Skeletal muscle tissue (tissue), 4 donors: ENCODE measurements around the gene SLC47A1. TPM values are rescaled to one million over a fixed set of nuclear protein-coding genes. Genes with fewer than 3 reads are reported as not detected.
"Not testable (repeated sequence)": the region's sequence is repeated elsewhere in the genome, so short reads cannot be mapped to it uniquely, and the experiment has no call there.

ENCODE experiments used
- H3K27ac ChIP-seq: one replicate; pipeline ENCODE4 v1.7.0; 2013; ENCODE audit warnings: mild to moderate bottlenecking, low read depth, low read length, inconsistent platforms
- H3K27me3 ChIP-seq, 3 donors: one replicate each; pipeline ENCODE4 v1.7.0; 2013; ENCODE audit warnings: low read length in 3 of 3; ENCODE audit not compliant: control insufficient read depth in 3 of 3, insufficient read depth in 3 of 3
- H3K36me3 ChIP-seq, 3 donors: one replicate each; pipeline ENCODE4 v1.7.0; 2013; ENCODE audit warnings: low read length in 3 of 3; ENCODE audit not compliant: control insufficient read depth in 3 of 3, insufficient read depth in 3 of 3
- H3K4me1 ChIP-seq, 3 donors: one replicate each; pipeline ENCODE4 v1.7.0; 2013; ENCODE audit warnings: low read length in 3 of 3, mild to moderate bottlenecking in 3 of 3; ENCODE audit not compliant: control insufficient read depth in 3 of 3, insufficient read depth in 3 of 3
- H3K4me3 ChIP-seq, 3 donors: one replicate each; pipeline ENCODE4 v1.7.0; 2013; ENCODE audit warnings: low read length in 3 of 3
- H3K9ac ChIP-seq, 3 donors: one replicate each; pipeline ENCODE4 v1.7.0; 2013; ENCODE audit warnings: low read length in 3 of 3, mild to moderate bottlenecking in 3 of 3, moderate library complexity in 2 of 3, low read depth in 1 of 3
- H3K9me3 ChIP-seq, 3 donors: one replicate each; pipeline ENCODE4 v1.7.0; 2013; ENCODE audit warnings: low read length in 3 of 3; ENCODE audit not compliant: control insufficient read depth in 3 of 3
- total RNA-seq: library from RNA; depleted of rRNA; stranded (reverse); fragments of >200 nt; gene quantifications from one replicate; pipeline ENCODE4 v1.2.3, GENCODE V29; 2014
- donor health status: Osteomylitis.

Gene SLC47A1
- total RNA-seq, 1 donor from 2014 or later, result 0.52 TPM

DNA sequence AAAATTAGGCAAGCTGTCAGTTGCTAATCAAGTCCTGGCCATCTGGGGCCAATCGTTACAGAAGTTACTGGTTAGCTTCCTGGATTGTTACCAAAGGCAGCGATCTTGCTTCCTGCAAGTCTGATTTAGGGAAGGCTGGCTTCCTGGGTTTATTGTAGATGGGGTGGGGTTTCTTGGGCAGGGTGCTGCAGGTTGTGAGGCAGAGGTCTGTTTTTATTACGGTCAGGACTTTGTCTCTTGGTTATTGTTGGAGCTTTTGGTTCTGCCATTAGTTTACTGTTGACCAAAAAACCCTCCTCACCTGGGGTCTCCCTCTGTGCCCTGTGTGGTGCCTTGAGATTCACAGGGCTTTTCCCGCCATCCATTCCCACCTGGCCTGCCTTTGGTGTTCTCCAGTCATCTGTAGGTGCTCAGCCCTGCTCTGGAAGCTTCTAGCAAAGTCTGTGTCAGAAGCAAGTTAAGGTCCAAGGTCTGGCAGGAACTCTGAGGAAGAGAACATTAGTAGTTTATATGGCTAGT is 36.9 kb downstream of the SLC47A1 start:
- H3K4me3 ChIP-seq, result no peak overlapping the region
- H3K27ac ChIP-seq, result no peak overlapping the region
- no peak overlapping the region for H3K9ac ChIP-seq
- H3K36me3 ChIP-seq, result peaks cover 0 to 11% (median 0%) of the 10 kb centered on the region in 3 donors
- H3K4me1 ChIP-seq, result no peaks in the 10 kb centered on the region
- no peaks in the 10 kb centered on the region for H3K27me3 ChIP-seq
- no peaks in the 10 kb centered on the region for H3K9me3 ChIP-seq

DNA sequence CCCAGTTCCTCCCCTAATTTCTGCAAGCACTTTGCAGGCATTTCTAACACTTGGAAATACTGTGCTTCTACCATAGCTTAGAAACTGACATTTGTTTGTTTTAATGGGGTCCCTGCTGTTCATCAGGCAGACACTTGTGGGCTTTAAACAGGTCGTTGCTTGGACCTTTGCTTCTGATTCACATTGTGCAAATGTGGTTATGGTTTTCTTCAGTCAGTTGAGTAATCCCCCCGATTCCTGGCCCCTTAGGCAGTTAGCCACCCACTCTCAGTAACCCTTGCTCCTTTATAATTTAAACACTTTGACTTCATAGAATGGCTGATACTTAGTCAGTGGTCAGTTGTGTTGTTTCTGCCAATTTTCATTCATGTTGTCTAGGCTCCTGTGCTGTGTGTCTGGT is 39.4 kb downstream of the SLC47A1 start:
- Histone ChIP-seq H3K4me3 (no peak overlapping the region), H3K4me1 (no peaks in the 10 kb centered on the region)

DNA sequence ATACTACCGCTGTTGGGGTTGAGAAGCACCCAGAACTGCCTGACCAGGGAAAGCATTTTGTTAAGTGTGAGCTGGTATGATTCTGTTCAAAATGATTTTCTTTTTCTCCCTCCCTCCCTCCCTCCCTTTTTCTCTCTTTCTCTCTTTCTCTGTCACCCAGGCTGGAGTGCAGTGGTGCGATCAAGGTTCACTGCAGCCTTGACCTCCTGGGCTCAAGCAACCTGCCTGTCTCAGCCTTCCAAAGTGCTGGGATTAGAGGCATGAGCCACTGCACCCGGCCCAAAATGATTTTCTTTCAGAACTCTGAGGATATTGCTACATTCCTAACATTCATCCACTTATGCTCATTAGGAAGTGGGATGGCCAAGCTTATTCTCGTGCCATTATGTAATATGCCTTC is 41.3 kb downstream of the SLC47A1 start:
- Histone ChIP-seq H3K27me3 (peaks cover 0 to 2% (median under 1%) of the 10 kb centered on the region in 3 donors), H3K4me3 (no peak overlapping the region), H3K4me1 (peaks cover 0 to under 1% (median 0%) of the 10 kb centered on the region in 3 donors), H3K36me3 (no peaks in the 10 kb centered on the region), H3K9ac (no peak overlapping the region), H3K9me3 (no peaks in the 10 kb centered on the region), H3K27ac (no peak overlapping the region)

More for the DNA sequence above, 39.4 kb downstream of the SLC47A1 start:
- H3K9ac ChIP-seq, result no peak overlapping the region
- no peaks in the 10 kb centered on the region for H3K9me3 ChIP-seq
- no peaks in the 10 kb centered on the region for H3K36me3 ChIP-seq
- no peaks in the 10 kb centered on the region for H3K27me3 ChIP-seq
- no peak overlapping the region for H3K27ac ChIP-seq

DNA sequence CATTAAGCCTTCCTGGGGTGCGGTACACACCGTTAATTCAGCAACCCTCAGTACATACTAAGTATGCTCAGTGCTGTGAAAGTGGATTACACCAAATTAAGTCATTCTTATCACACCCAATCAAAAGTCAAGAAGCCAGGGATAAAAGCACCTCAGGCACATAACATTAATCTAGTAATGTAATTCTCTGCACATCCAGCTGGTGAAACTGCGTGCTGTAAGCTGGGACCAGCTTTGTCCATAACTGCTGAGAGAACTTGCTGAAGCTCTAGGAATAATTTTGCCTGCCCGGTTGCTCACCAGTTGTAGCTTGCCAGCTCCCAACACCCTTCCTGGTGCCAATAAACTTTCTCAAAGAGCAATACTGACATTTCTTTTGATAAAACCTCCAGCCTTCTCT is 44.9 kb downstream of the SLC47A1 start:
- Histone ChIP-seq H3K27ac (no peak overlapping the region), H3K4me1 (peaks cover 0 to 4% (median 3%) of the 10 kb centered on the region in 3 donors), H3K36me3 (no peaks in the 10 kb centered on the region), H3K4me3 (no peak overlapping the region), H3K27me3 (peaks cover 7 to 14% (median 10%) of the 10 kb centered on the region in 3 donors), H3K9ac (no peak overlapping the region), H3K9me3 (no peaks in the 10 kb centered on the region)

DNA sequence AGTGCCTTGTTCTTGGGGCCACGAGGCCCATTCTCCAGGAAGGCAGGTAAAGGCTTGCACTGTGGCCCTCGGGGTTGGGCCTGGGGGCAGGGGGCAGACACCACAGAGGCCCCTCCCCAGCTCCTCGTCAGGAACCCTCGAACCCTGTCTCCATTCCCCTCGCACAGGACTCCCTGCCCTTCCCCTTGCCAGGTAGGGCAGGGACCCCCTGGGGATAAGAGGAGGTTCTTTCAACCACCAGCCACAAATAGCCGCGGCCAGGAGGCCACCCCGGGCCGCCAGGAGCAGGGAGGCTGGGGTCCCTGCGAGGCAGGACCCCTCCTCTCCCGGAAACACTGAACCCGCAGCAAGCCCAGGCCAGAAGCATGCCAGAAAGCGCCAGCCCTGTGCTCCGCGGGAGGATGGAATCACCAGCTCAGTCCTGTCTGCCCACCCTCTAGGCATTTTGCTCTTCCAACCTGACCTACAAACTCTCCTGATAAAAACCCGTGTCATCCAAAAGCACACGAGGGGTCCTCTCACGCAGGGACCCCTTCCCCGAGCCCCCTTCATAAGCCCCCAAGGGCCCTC is 45.6 kb downstream of the SLC47A1 start:
- Histone ChIP-seq H3K36me3 (no peaks in the 10 kb centered on the region), H3K27ac (no peak overlapping the region), H3K9ac (no peak overlapping the region), H3K9me3 (no peaks in the 10 kb centered on the region), H3K27me3 (peaks cover 7 to 14% (median 10%) of the 10 kb centered on the region in 3 donors), H3K4me1 (peaks cover 0 to 4% (median 3%) of the 10 kb centered on the region in 3 donors), H3K4me3 (no peak overlapping the region)

DNA sequence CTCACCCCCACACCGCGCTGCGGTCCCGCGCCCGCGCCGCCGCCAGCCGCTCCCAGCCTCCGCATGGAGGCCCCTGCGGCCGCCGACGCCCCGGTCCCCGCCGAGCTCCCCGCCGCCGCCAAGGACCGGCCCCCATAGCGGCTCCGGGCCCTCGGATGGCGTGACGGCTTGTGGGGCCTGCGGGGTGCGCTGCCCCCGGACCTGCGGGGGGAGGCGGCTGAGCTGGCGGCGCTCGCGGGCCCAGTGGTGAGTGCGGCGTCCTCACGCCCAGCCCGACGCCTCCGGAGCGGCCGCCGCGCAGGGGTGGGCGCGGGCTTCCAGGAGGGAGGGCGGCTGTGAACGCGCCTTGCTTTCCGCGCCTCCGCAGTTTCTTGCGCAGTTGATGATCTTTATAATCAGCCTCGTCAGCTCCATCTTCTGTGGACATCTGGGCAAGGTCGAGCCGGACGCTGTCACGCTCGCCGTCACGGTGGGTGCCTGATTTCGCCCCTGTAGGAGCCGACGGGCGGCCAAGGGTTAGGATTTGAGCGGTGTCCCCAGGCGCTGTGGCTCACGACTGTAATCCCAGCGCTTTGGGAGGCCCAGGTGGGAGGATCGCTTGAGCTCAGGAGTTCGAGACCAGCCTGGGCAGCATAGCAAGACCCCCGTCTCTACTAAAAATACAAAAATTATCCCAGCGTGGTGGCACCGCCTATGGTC is 46.4 kb downstream of the SLC47A1 start:
- Histone ChIP-seq H3K4me1 (peaks cover 0 to 4% (median 3%) of the 10 kb centered on the region in 3 donors), H3K36me3 (no peaks in the 10 kb centered on the region), H3K9ac (peak overlapping the region in 2 of 3 donors; percentile 43 to 66), H3K27me3 (peaks cover 7 to 14% (median 10%) of the 10 kb centered on the region in 3 donors), H3K4me3 (peak overlapping the region; percentile 65 to 72 (median 69)), H3K9me3 (no peaks in the 10 kb centered on the region), H3K27ac (no peak overlapping the region)

DNA sequence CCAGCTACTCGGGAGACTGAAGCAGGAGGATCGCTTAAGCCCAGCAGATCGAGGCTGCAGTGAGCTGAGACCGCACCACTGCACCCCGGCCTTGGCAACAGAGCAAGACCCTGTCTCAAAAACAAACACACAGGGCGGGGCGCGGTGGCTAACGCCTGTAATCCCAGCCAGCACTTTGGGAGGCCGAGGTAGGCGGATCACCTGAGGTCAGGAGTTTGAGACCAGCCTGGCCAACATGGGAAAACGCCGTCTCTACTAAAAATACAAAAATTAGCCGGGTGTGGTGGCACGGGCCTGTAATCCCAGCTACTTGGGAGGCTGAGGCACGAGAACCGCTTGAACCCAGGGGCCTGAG is 46.9 kb downstream of the SLC47A1 start:
- not testable (repeated sequence) for H3K36me3 ChIP-seq, H3K4me1 ChIP-seq, H3K9me3 ChIP-seq, H3K27ac ChIP-seq
- peak overlapping the region in 2 of 3 donors; percentile 69 to 72 for H3K4me3 ChIP-seq
- peaks cover 7 to 14% (median 10%) of the 10 kb centered on the region in 3 donors for H3K27me3 ChIP-seq
- peak overlapping the region in 1 of 3 donors; percentile 66 for H3K9ac ChIP-seq

DNA sequence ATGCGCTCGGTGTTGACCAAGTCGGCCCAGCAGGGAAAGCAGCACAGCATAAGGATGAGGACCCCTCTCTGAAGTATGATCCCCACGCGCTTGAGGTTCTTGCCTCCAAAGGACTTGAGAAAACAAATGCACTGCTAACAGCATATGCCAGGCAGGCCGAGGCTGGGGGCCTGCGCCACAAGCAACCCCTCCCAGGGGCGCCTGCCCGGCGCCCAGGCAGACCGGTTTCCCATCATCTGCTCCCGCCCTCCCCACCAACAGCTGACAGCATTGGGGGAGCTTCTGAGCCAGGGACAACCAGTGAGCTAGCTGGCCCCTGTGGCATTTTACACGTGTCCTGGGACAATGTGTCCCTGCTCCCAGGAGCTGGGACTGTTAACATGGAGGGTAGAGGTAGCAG is 48.5 kb downstream of the SLC47A1 start:
- H3K9ac ChIP-seq, H3K4me3 ChIP-seq, H3K27ac ChIP-seq, H3K4me1 ChIP-seq, H3K36me3 ChIP-seq, H3K9me3 ChIP-seq: not testable (repeated sequence)
- peaks cover 7 to 14% (median 10%) of the 10 kb centered on the region in 3 donors for H3K27me3 ChIP-seq

DNA sequence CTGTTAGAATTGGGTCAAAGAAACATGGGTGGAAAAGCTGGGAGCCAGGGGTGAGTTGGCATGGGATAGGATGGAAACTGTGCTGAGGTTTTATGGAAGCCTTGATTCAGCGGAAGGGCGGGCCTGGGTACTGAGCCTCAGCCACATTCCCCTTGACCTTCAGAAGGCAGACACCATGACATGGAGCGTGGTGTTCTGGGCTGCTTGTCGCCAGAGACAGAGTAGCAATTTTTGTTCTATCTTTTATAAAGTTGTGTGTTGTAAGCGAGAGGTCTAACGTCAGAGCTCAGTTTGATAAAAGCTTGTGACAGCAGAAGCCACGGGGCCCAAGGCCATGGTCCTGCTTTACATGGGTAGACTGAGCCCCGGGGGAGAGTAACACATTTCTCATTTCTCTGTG is 50.2 kb downstream of the SLC47A1 start:
- H3K4me1 ChIP-seq, result peaks cover 0 to 4% (median 3%) of the 10 kb centered on the region in 3 donors
- H3K27ac ChIP-seq, result no peak overlapping the region
- no peaks in the 10 kb centered on the region for H3K9me3 ChIP-seq
- peaks cover 7 to 14% (median 10%) of the 10 kb centered on the region in 3 donors for H3K27me3 ChIP-seq
- H3K36me3 ChIP-seq, result no peaks in the 10 kb centered on the region
- H3K4me3 ChIP-seq, result no peak overlapping the region
- no peak overlapping the region for H3K9ac ChIP-seq

DNA sequence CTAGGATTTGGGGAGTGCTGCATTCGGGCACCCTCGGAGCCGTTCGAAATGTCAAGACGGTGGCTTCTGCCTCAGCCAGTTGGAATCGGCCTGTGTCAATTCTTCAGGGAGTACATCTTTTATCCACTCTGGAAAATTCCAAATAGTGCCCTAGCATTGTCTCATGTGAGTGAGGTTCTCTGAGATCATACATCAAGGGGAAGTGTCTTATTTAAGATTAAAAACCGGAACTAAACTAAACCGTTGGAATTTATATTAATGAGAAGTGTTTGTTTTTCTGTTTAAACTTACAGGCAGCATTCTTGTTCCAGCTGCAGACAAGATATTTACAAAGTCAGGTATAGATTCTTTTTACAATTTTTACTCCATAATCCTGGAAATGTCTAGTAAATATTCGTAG is 56.8 kb downstream of the SLC47A1 start:
- Histone ChIP-seq H3K36me3 (no peaks in the 10 kb centered on the region), H3K4me1 (no peaks in the 10 kb centered on the region), H3K9me3 (no peaks in the 10 kb centered on the region), H3K4me3 (no peak overlapping the region), H3K9ac (no peak overlapping the region), H3K27me3 (no peaks in the 10 kb centered on the region), H3K27ac (no peak overlapping the region)
